Stimulated activated CD8-positive, alpha-beta memory T cell treated with anti-CD3 and anti-CD28 coated beads, Interleukin-15, amount 100 ng/mL, for 4 hours (primary cell): ENCODE results near the gene CAPZB.

Experiments
- DNase-seq, 2 donors: peaks; one replicate each; pipeline ENCODE4 v3.0.0-alpha.2; 2020; ENCODE audit warnings: low read depth in 2 of 2

CAPZB gene

GRCh38 chr1:19367584-19368041 is 117.7 kb downstream of the CAPZB start:
- DNase-seq: no peak

GRCh38 chr1:19366599-19367536 is 118.5 kb downstream of the CAPZB start:
- no peak for DNase-seq

- no peak for DNase-seq
Measured at GRCh38 chr1:19365721-19366120, 119.6 kb downstream of the CAPZB start.

GRCh38 chr1:19363536-19364152 is 121.7 kb downstream of the CAPZB start:
- DNase-seq: no peak

GRCh38 chr1:19361611-19362147 is 123.7 kb downstream of the CAPZB start:
- DNase-seq: no peak

- DNase-seq: no peak
Measured at GRCh38 chr1:19360843-19361610, 124.3 kb downstream of the CAPZB start.

- DNase-seq: no peak
Measured at GRCh38 chr1:19360432-19360831, 124.9 kb downstream of the CAPZB start.

GRCh38 chr1:19360016-19360415 is 125.3 kb downstream of the CAPZB start:
- DNase-seq: no peak

GRCh38 chr1:19359357-19359756 is 126.0 kb downstream of the CAPZB start:
- no peak for DNase-seq

- no peak for DNase-seq
Measured at GRCh38 chr1:19358710-19359109, 126.6 kb downstream of the CAPZB start.

- no peak for DNase-seq
Measured at GRCh38 chr1:19357299-19357986, 127.9 kb downstream of the CAPZB start.

GRCh38 chr1:19356266-19356665 is 129.1 kb downstream of the CAPZB start:
- no peak for DNase-seq

- no peak for DNase-seq
Measured at GRCh38 chr1:19354531-19354981, 130.8 kb downstream of the CAPZB start.

GRCh38 chr1:19353596-19353995 is 131.7 kb downstream of the CAPZB start:
- DNase-seq: no peak

- DNase-seq: no peak
Measured at GRCh38 chr1:19352839-19353238, 132.5 kb downstream of the CAPZB start.

GRCh38 chr1:19351873-19352272 is 133.5 kb downstream of the CAPZB start:
- no peak for DNase-seq

- DNase-seq: no peak
Measured at GRCh38 chr1:19350566-19350965, 134.8 kb downstream of the CAPZB start.

- DNase-seq: no peak
Measured at GRCh38 chr1:19349999-19350398, 135.3 kb downstream of the CAPZB start.

- no peak for DNase-seq
Measured at GRCh38 chr1:19348441-19349198, 136.7 kb downstream of the CAPZB start.

- no peak for DNase-seq
Measured at GRCh38 chr1:19347533-19348172, 137.7 kb downstream of the CAPZB start.
